ENCODE results near the gene MED29.
"Not testable (repeated sequence)": the region's sequence is repeated elsewhere in the genome, so short reads cannot be mapped to it uniquely, and the experiment has no call there.

Gene MED29

DNA sequence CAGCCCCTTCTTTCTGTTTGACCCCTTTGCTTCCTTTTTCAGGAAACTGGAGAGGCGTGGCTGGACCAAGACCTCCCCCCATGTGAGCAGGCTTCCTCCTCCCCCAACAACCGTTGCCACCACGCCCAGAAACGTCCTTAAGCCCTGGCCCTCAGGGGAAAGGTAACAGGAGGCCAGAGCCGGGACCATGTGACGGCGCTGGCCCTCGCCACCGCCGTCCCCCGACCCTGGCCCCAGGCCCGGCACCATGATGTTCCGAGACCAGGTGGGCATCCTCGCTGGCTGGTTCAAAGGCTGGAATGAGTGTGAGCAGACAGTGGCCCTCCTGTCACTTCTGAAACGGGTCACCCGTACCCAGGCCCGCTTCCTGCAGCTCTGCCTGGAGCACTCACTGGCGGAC is 34.5 kb upstream of the MED29 start:
- no peak for TF ChIP-seq POLR2A (IDR thresholded peaks at IDR 0.05; ENCODE audit: low read length)
- TF ChIP-seq GATA1 (IDR thresholded peaks at IDR 0.05; ENCODE audit: low read depth, low read length), result no peak
- no peak for DNase-seq

DNA sequence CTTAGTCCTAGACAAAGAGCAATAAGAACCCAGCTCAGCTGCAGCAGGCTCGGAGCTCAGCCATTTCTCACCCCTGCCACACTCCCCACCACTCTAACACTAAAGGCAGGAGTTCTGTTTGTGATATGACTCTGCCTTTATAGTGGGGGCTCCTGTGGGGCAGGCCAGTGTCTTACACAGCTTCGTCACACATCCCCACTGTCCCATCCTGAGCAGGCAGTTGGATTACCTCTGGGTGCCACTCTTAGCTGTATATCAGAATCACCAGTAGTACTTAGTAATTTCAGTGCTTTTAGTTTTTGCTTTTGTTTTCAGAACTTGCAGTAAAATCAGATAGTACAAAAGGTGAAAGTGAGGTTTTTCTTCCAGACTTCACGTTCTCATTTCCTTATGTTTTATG is 32.2 kb upstream of the MED29 start:
- no peak for DNase-seq
- no peak for TF ChIP-seq POLR2A (IDR thresholded peaks at IDR 0.05; ENCODE audit: low read length)
- no peak for TF ChIP-seq GATA1 (IDR thresholded peaks at IDR 0.05; ENCODE audit: low read depth, low read length)

DNA sequence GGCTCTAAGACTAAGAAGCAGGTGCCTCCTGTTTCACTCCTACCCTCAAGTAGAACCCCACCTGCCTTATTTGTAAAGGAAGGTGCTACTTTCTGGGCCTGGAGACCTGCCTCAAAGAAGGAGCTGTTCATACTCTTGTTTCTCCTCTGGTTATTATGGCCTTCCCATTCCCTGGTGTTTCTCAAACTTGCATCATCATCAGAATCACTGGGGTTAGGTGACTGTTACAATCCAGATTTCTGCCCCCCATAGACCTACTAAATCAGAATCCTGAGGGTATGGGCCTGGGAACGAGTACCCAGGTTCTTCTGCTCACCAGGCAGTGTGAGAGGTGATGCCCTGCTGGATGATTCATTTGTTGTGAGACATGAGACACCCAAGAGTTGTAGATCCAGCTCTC is 30.6 kb upstream of the MED29 start:
- TF ChIP-seq POLR2A (IDR thresholded peaks at IDR 0.05; ENCODE audit: low read length) (no peak), GATA1 (IDR thresholded peaks at IDR 0.05; ENCODE audit: low read depth, low read length) (no peak)
- DNase-seq, result peak in 1 of 2 experiments; percentile 46

DNA sequence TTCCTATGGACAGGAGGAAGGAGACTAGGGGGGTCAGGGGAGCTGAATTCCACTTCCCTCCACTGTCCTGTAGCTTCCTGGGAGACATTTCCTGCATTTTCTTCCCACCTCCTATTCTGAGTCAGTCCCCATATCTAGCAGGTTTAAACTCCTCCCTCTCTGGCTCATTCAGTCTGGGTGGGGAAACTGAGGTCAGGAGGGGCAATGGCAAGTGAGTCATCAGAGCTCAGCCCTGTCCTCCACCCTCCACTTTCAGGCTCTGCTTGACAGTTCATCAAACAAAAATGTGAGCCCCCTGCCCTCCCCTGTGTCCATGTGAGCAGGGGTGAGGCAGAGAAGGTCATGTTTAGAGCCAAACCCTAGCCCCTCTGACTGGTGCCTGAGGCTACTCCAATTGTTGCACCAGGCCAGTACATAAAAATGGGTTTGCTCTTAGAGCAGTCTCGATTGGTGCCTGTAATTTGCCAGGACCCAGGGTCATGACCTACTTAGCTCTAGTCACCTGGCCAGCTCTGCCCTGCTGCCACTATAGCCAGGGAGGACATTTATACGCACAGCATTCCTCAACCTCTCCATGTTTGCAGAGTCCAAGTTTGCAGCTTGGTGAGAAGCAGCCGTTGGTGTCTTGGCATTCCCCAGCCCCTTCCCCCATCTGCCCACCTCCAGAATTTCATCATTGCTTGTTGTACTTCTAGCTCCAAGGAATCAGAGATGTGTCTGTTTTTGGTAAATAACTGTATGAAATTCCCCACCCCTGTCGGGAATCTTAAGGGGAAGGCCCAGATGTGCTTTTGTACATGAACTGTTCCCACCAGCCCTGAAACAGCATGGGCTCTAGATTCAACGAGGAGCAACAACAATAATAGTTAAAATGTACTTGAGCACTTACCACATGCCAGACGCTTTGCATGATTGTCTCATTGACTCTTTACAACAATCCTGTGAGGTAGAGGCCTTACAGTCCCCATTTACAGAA is 28.2 kb upstream of the MED29 start:
- TF ChIP-seq GATA1 (IDR thresholded peaks at IDR 0.05; ENCODE audit: low read depth, low read length) (no peak), POLR2A (IDR thresholded peaks at IDR 0.05; ENCODE audit: low read length) (no peak)
- peak in 1 of 2 experiments; percentile 23 for DNase-seq

DNA sequence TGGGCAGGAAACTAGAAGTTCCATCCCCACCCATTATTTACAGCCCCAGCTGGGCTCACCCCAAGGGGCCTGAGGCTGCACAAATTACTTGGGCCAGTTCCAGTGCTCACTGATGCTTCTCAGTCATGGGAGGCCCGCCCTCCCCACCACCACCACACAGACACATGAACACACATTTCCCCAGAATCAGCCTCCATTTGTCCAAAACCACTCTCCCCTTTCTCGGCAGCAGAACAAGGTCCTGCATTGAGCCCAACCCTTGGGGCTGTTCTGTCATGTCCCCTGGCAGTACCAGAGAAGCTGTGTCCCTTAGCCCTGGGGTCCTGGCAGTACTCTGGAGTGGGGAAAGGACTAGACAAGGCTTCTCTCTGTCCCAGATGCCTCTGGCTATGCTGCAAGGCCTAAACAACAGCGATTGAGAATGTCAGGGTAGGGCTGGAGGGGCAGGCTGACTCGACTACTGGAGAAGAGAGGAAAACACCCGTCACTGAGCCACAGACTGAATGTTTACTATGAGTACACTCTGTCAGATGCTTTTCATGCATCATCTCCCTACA is 27.2 kb upstream of the MED29 start:
- DNase-seq, result peak; percentile 56 to 73

DNA sequence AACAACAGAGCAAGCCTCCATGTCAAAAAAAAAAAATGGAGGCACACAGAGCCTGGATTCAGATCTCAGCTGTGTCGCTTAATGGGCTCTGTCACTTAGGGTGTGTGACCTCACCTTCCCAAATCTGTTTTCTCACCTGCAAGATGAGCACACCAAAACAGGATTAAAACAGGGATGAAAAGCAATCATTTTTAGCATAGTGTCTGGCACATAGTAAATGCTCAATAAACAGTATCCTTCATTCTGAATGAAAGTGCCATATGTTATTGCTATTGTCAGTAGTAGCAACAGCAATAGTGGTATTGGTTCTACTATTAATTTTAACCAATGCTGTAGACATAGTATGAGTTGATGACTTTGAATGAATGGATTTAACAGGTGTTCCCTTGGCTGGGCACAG is 25.6 kb upstream of the MED29 start:
- DNase-seq, result no peak
- TF ChIP-seq POLR2A (IDR thresholded peaks at IDR 0.05; ENCODE audit: low read length) (no peak), GATA1 (IDR thresholded peaks at IDR 0.05; ENCODE audit: low read depth, low read length) (no peak)

More for the DNA sequence above, 27.2 kb upstream of the MED29 start:
- TF ChIP-seq GATA1 (IDR thresholded peaks at IDR 0.05; ENCODE audit: low read depth, low read length) (no peak), POLR2A (IDR thresholded peaks at IDR 0.05; ENCODE audit: low read length) (no peak)

DNA sequence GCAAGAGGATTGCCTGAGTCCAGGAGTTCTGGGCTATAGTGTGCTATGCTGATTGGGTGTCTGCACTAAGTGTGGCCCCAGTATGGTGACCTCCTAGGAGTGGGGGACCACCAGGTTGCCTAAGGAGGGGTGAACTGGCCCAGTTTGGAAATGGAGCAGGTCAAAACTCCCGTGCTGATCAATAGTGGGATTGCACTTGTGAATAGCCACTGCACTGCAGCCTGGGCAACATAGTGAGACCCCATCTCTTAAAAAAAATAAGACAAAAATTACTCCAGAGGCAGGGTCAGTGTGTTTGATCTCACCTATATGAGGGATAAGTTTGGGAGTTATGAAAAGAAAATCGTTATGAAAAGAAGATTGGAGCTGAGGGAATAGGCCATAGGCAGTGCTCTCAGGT is 22.0 kb upstream of the MED29 start:
- no peak for DNase-seq
- no peak for TF ChIP-seq POLR2A (IDR thresholded peaks at IDR 0.05; ENCODE audit: low read length)
- no peak for TF ChIP-seq GATA1 (IDR thresholded peaks at IDR 0.05; ENCODE audit: low read depth, low read length)

DNA sequence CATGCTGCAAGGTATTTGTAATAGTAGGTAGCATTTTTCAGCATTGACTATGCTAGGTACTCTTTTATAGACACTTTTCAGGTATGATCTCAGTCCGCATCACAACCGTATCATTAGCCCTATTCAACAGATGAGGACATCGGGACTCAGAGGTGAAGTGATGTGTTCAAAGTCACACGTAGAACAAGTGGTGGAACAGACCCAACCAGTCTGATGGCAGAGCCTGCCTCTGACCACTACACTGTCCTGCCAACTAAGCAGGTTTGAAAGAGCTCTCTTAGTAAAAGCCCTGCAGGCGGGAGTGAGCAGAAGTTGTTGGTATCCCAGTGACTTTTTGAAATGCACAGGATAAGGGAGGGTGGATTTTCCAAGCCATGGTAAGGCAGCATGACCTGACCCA is 20.4 kb upstream of the MED29 start:
- no peak for DNase-seq
- TF ChIP-seq GATA1 (IDR thresholded peaks at IDR 0.05; ENCODE audit: low read depth, low read length), result no peak
- no peak for TF ChIP-seq POLR2A (IDR thresholded peaks at IDR 0.05; ENCODE audit: low read length)

DNA sequence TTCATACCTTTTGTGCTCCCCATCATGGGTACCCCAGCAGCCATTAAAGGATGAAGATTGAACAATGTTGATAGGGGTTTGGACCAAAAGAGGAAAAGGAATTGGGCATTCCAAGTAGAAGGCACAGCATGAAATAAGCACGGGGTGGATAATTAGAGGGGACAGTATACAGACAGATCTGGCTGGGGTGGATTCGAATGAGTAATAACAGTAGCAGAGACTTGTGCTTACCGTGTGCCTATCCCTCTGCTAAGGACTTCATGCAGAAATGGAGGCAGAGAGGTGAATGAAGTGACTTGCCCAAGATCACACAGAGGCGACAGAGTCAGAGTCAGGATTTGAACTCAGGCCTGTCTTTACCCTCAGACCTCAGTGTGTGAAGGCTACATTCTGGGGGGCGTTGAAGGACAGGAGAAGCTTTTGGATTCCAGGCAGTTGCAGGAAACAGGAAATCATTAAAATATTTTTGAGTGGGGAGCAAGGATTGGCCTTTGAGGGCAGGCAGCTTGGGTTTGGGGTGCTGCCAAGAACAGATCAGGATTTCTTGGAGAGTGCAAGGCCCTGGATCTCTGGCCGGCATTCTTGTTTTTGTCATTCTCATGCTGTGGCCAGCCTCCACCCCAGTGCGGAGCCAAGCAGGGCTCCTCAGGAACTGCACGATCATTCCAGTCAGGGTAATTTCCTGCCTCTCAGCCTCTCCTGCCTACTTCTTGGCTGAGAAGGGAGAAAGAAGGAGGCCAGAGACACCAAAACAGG is 19.0 kb upstream of the MED29 start:
- DNase-seq, result no peak
- TF ChIP-seq POLR2A (IDR thresholded peaks at IDR 0.05; ENCODE audit: low read length), result no peak
- no peak for TF ChIP-seq GATA1 (IDR thresholded peaks at IDR 0.05; ENCODE audit: low read depth, low read length)

DNA sequence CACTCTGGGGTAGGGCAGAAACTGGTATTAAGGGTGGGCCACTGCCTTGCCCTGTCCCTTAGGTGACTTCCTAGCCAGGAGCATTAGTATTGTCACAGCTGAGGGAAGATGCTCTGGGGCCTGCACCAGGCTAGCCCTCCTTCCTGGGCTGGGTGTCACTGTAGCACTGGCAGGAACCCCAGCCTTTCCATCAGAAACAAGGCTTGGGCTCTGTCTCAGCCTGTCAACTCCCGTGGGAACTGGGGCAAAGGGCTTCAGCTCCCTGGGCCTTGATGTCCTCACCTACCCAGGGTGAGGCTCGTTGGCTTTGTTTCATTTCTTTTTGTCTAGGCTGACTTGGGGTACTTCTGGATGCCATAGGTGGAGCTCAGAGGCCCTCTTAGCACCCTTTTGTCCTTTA is 18.2 kb upstream of the MED29 start:
- DNase-seq, result no peak
- no peak for TF ChIP-seq GATA1 (IDR thresholded peaks at IDR 0.05; ENCODE audit: low read depth, low read length)
- no peak for TF ChIP-seq POLR2A (IDR thresholded peaks at IDR 0.05; ENCODE audit: low read length)

DNA sequence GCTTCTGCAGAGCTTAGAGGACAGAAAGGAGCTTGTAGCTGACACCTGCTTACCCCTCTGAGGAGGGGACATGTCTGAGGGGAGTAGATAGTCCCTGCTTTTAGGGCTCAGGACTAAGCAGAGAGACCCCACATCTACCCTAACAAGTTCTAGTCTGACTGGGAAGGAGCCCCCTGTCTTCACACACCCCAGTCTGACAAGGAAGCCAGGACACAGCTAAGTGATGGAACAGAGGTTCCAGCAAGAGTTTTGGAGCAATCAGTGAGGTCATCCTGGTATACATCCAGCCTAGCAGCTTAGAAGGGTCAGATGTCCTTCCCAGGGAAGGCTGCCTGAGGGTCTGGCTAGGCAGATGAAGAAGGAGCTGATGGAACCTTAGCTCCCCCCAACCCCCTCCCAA is 15.2 kb upstream of the MED29 start:
- TF ChIP-seq GATA1 (IDR thresholded peaks at IDR 0.05; ENCODE audit: low read depth, low read length) (no peak), POLR2A (IDR thresholded peaks at IDR 0.05; ENCODE audit: low read length) (no peak)
- no peak for DNase-seq

DNA sequence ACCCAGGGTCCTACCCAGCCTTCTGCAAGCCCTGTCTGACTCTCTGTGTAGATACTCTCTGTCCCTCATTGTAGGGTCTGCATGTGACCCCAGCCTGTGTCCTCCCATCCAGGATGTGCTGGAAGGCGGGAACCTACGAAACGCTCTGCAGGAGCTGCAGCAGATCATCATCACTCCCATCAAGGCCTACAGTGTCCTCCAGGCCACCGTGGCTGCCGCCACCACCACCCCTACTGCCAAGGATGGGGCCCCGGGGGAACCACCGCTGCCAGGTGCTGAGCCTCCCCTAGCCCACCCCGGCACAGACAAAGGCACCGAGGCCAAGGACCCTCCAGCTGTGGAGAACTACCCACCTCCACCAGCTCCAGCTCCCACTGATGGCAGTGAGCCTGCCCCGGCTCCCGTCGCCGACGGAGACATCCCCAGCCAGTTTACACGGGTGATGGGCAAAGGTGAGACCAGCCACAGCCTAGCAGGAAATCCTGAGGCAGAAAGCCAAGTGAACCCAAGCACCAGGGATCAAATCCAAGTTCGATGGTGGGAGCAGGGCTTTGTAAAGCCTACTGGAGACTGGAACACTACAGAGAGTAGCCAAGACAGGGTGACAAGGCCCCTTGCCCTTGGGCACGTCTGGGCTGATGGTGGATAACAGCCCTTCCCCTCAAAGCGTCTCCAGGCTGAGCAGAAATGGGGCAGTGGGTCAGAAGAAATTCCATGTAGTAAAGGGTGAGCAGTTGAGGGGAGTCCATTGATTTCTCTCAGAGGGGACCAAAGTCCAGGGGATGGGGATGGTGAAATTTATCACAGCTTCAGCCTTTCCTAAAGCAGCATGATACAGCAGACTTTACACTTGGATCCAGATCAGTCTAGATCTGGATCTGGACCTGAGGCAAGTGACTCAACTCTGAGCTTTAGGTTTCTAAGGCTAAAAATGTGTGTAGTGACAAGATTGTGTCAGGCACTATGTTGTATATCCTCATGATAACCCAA is 13.5 kb upstream of the MED29 start:
- no peak for DNase-seq
- TF ChIP-seq POLR2A (IDR thresholded peaks at IDR 0.05; ENCODE audit: low read length) (no peak), GATA1 (IDR thresholded peaks at IDR 0.05; ENCODE audit: low read depth, low read length) (no peak)

DNA sequence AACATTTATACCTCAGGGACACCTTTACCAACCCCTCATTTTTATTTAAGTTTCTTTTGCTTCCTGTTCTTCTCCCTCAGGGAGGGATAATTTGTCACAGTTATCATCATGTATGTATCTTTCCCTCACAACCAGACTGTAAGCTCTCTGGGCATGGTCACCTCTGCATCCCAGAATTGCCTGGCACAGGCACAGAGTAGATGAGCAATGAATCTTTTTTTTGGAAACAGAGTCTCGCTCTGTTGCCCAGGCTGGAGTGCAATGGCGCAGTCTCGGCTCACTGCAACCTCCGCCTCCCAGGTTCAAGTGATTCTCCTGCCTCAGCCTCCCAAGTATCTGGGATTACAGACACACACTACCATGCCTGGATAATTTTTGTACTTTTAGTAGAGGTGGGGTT is 11.8 kb upstream of the MED29 start:
- not testable (repeated sequence) for DNase-seq

Data from erythroblast (primary cell).